GM10248 (cell line): Measurements from ENCODE around the gene TFCP2L1.
"Not testable (repeated sequence)": the region's sequence is repeated elsewhere in the genome, so short reads cannot be mapped to it uniquely, and the experiment has no call there.

ENCODE experiments used
- CTCF ChIA-PET: fragments of 300-600 bp; sonication (Branson Sonifier 250); formaldehyde crosslinking; extraction: SDS; loops from one replicate; lab custom pipeline; 2021; ENCODE audit warnings: antibody characterized with exemption; lab: Yijun Ruan, JAX
- POLR2A ChIA-PET: fragments of 350-650 bp; sonication (Branson Sonifier 250); formaldehyde crosslinking; extraction: SDS; loops from one replicate; lab custom pipeline; 2020; ENCODE audit warnings: antibody characterized with exemption; lab: Yijun Ruan, JAX
- DNase-seq: peaks from one replicate; pipeline ENCODE4 v3.0.0; 2012; ENCODE audit errors: extremely low spot score
- CTCF ChIP-seq: IDR thresholded peaks from 2 replicates; pipeline ENCODE4 v1.5.1; 2012; ENCODE audit warnings: mild to moderate bottlenecking, low read depth; ENCODE audit errors: extremely low read depth, missing control alignments, control extremely low read depth

TFCP2L1 gene

GRCh38 chr2:121284463-121285449, at the start of gene TFCP2L1:
Gene TFCP2L1, minus strand, starts transcription at chr2:121285202. Its CDS starts 93 bp downstream, at chr2:121285109.
- CTCF ChIA-PET: interaction anchor here (1.6 kb wide), 1 partner anchor 85 kb away, joined by 3 read pairs; no protein-coding TSS in a partner anchor
- POLR2A ChIA-PET: no interaction called here
- DNase-seq: no peak
- TF ChIP-seq CTCF: no peak

- POLR2A ChIA-PET: no interaction called here
- DNase-seq: peak; percentile 43
- CTCF ChIA-PET: interaction anchor here (1.0 to 1.9 kb wide), 4 partner anchors 10 to 22 kb away, joined by 3 to 6 read pairs (median 4); no protein-coding TSS in a partner anchor
- TF ChIP-seq CTCF: no peak
Measured at GRCh38 chr2:121333834-121334558, 49.0 kb upstream of the TFCP2L1 start.

- ChIA-PET CTCF (interaction anchor here (1.1 to 1.6 kb wide), 2 partner anchors 13 to 23 kb away, joined by 3 to 4 read pairs; no protein-coding TSS in a partner anchor), POLR2A (no interaction called here)
- no peak for DNase-seq
Measured at GRCh38 chr2:121333231-121333630, 48.2 kb upstream of the TFCP2L1 start.

GRCh38 chr2:121331324-121331723, 46.3 kb upstream of the TFCP2L1 start:
- POLR2A ChIA-PET, DNase-seq, CTCF ChIA-PET: not testable (repeated sequence)

More at GRCh38 chr2:121333231-121333630, 48.2 kb upstream of the TFCP2L1 start:
- no peak for TF ChIP-seq CTCF

GRCh38 chr2:121330921-121331320, 45.9 kb upstream of the TFCP2L1 start:
- POLR2A ChIA-PET: no interaction called here
- CTCF ChIA-PET: no interaction called here
- DNase-seq: no peak
- TF ChIP-seq CTCF: no peak

GRCh38 chr2:121329786-121330185, 44.8 kb upstream of the TFCP2L1 start:
- ChIA-PET POLR2A (no interaction called here), CTCF (no interaction called here)
- no peak for DNase-seq
- no peak for TF ChIP-seq CTCF
